Rectal smooth muscle tissue (tissue), 1 donor: ENCODE results near the gene PBX4.
A peak's percentile ranks its signal among the peaks of the same experiment; 100 is the strongest.

Experiments used
- H3K27ac ChIP-seq: one replicate; pipeline ENCODE4 v1.7.0; 2013; ENCODE audit warnings: low read depth, low read length, inconsistent platforms
- H3K27me3 ChIP-seq: one replicate; pipeline ENCODE4 v1.7.0; 2013; ENCODE audit warnings: low read length; ENCODE audit not compliant: control insufficient read depth, insufficient read depth
- H3K36me3 ChIP-seq: one replicate; pipeline ENCODE4 v1.7.0; 2013; ENCODE audit warnings: low read length; ENCODE audit not compliant: control insufficient read depth, insufficient read depth
- H3K4me1 ChIP-seq: one replicate; pipeline ENCODE4 v1.7.0; 2013; ENCODE audit warnings: low read length; ENCODE audit not compliant: control insufficient read depth, insufficient read depth
- H3K4me3 ChIP-seq: one replicate; pipeline ENCODE4 v1.7.0; 2013; ENCODE audit warnings: low read length
- H3K9ac ChIP-seq: one replicate; pipeline ENCODE4 v1.7.0; 2013; ENCODE audit warnings: low read length

Gene PBX4

GRCh38 chr19:19534556-19535265 is 83.8 kb downstream of the PBX4 start:
- no peak overlapping the region for H3K4me3 ChIP-seq
- H3K36me3 ChIP-seq = no peaks in the 10 kb centered on the region
- H3K4me1 ChIP-seq = peaks cover 4% of the 10 kb centered on the region
- H3K27ac ChIP-seq = no peak overlapping the region
- no peak overlapping the region for H3K9ac ChIP-seq
- H3K27me3 ChIP-seq = peaks cover 18% of the 10 kb centered on the region

- Histone ChIP-seq H3K27me3 (peaks cover 12% of the 10 kb centered on the region), H3K27ac (no peak overlapping the region), H3K4me1 (peaks cover 2% of the 10 kb centered on the region), H3K9ac (no peak overlapping the region), H3K4me3 (no peak overlapping the region), H3K36me3 (no peaks in the 10 kb centered on the region)
Measured at GRCh38 chr19:19533841-19534240, 84.6 kb downstream of the PBX4 start.

GRCh38 chr19:19532806-19533701 is 85.4 kb downstream of the PBX4 start:
- H3K27ac ChIP-seq = no peak overlapping the region
- peaks cover 6% of the 10 kb centered on the region for H3K27me3 ChIP-seq
- no peaks in the 10 kb centered on the region for H3K36me3 ChIP-seq
- no peak overlapping the region for H3K9ac ChIP-seq
- no peak overlapping the region for H3K4me3 ChIP-seq
- peaks cover 2% of the 10 kb centered on the region for H3K4me1 ChIP-seq

GRCh38 chr19:19531951-19532805 is 86.3 kb downstream of the PBX4 start:
- Histone ChIP-seq H3K27me3 (no peaks in the 10 kb centered on the region), H3K4me1 (peaks cover 2% of the 10 kb centered on the region), H3K9ac (no peak overlapping the region), H3K36me3 (no peaks in the 10 kb centered on the region), H3K27ac (no peak overlapping the region), H3K4me3 (peak overlapping the region; percentile 19)

- no peak overlapping the region for H3K27ac ChIP-seq
- no peak overlapping the region for H3K4me3 ChIP-seq
- no peaks in the 10 kb centered on the region for H3K36me3 ChIP-seq
- H3K9ac ChIP-seq = no peak overlapping the region
- H3K4me1 ChIP-seq = peaks cover 2% of the 10 kb centered on the region
- H3K27me3 ChIP-seq = no peaks in the 10 kb centered on the region
Measured at GRCh38 chr19:19530889-19531288, 87.6 kb downstream of the PBX4 start.

GRCh38 chr19:19530423-19530804 is 88.1 kb downstream of the PBX4 start:
- Histone ChIP-seq H3K4me1 (peaks cover 2% of the 10 kb centered on the region), H3K4me3 (no peak overlapping the region), H3K27ac (no peak overlapping the region), H3K9ac (no peak overlapping the region), H3K27me3 (no peaks in the 10 kb centered on the region), H3K36me3 (no peaks in the 10 kb centered on the region)

- Histone ChIP-seq H3K27me3 (no peaks in the 10 kb centered on the region), H3K9ac (no peak overlapping the region), H3K36me3 (no peaks in the 10 kb centered on the region), H3K4me1 (peaks cover 2% of the 10 kb centered on the region), H3K4me3 (no peak overlapping the region), H3K27ac (no peak overlapping the region)
Measured at GRCh38 chr19:19529783-19530422, 88.6 kb downstream of the PBX4 start.

- Histone ChIP-seq H3K27ac (no peak within 1 kb of the TSS), H3K27me3 (no peaks in the 10 kb centered on the region), H3K36me3 (no peaks in the 10 kb centered on the region), H3K9ac (no peak within 1 kb of the TSS), H3K4me1 (peaks cover 2% of the 10 kb centered on the region), H3K4me3 (no peak within 1 kb of the TSS)
Measured at GRCh38 chr19:19528721-19529490, 89.6 kb downstream of the PBX4 start, which contains the start of gene YJEFN3. Gene YJEFN3 (plus strand): TSS chr19:19528911. CDS start chr19:19528933, 22 bp downstream.

GRCh38 chr19:19527674-19528625 is 90.5 kb downstream of the PBX4 start:
- Histone ChIP-seq H3K36me3 (no peaks in the 10 kb centered on the region), H3K4me3 (no peak overlapping the region), H3K4me1 (peaks cover 2% of the 10 kb centered on the region), H3K9ac (no peak overlapping the region), H3K27ac (no peak overlapping the region), H3K27me3 (no peaks in the 10 kb centered on the region)

- H3K4me1 ChIP-seq = no peaks in the 10 kb centered on the region
- no peaks in the 10 kb centered on the region for H3K36me3 ChIP-seq
- no peak overlapping the region for H3K27ac ChIP-seq
- no peak overlapping the region for H3K4me3 ChIP-seq
- no peak overlapping the region for H3K9ac ChIP-seq
- H3K27me3 ChIP-seq = no peaks in the 10 kb centered on the region
Measured at GRCh38 chr19:19527371-19527656, 91.2 kb downstream of the PBX4 start.
